Endodermal cell (in vitro differentiated cells): Measurements from ENCODE around the gene CASP9. TPM values are rescaled to one million over a fixed set of nuclear protein-coding genes. Genes with fewer than 3 reads are reported as not detected.
"Not testable (repeated sequence)": the region's sequence is repeated elsewhere in the genome, so short reads cannot be mapped to it uniquely, and the experiment has no call there.

ENCODE experiments used
- DNase-seq: peaks from one replicate; pipeline ENCODE4 v3.0.0-alpha.2; 2017
- H3K27ac ChIP-seq: 2 replicates; pipeline ENCODE4 v1.5.1; 2013; ENCODE audit warnings: mild to moderate bottlenecking, low read depth, low read length, moderate library complexity
- H3K27me3 ChIP-seq: 2 replicates; pipeline ENCODE4 v1.6.1; 2013; ENCODE audit warnings: mild to moderate bottlenecking, low read length, moderate library complexity; ENCODE audit not compliant: insufficient read depth, control insufficient read depth, poor library complexity, severe bottlenecking
- H3K36me3 ChIP-seq: 2 replicates; pipeline ENCODE4 v1.7.0; 2013; ENCODE audit warnings: mild to moderate bottlenecking, low read length, moderate library complexity; ENCODE audit not compliant: control insufficient read depth, insufficient read depth
- H3K4me1 ChIP-seq: one replicate; pipeline ENCODE4 v1.7.0; 2013; ENCODE audit warnings: low read length; ENCODE audit not compliant: control insufficient read depth, insufficient read depth
- H3K4me3 ChIP-seq: 2 replicates; pipeline ENCODE4 v1.5.1; 2013; ENCODE audit warnings: mild to moderate bottlenecking, low read length, moderate library complexity
- H3K9ac ChIP-seq: 2 replicates; pipeline ENCODE4 v1.6.1; 2013; ENCODE audit warnings: mild to moderate bottlenecking, low read length, moderate library complexity; ENCODE audit not compliant: poor library complexity, severe bottlenecking; ENCODE audit errors: extremely low read depth
- H3K9me3 ChIP-seq: 2 replicates; pipeline ENCODE4 v1.6.1; 2013; ENCODE audit warnings: mild to moderate bottlenecking, low read length, moderate library complexity; ENCODE audit not compliant: control insufficient read depth
- H3K27ac Mint-ChIP-seq: 2 replicates; pipeline ENCODE4 v1.8.0; 2020; ENCODE audit warnings: mixed read lengths
- H3K27me3 Mint-ChIP-seq: 2 replicates; pipeline ENCODE4 v1.8.0; 2021; ENCODE audit warnings: mild to moderate bottlenecking, mixed read lengths; ENCODE audit not compliant: insufficient read depth
- H3K36me3 Mint-ChIP-seq: 2 replicates; pipeline ENCODE4 v1.8.0; 2020; ENCODE audit warnings: low read depth, mixed read lengths
- H3K4me1 Mint-ChIP-seq: 2 replicates; pipeline ENCODE4 v1.8.0; 2020; ENCODE audit warnings: mixed read lengths
- H3K4me3 Mint-ChIP-seq: 2 replicates; pipeline ENCODE4 v1.8.0; 2020; ENCODE audit warnings: mild to moderate bottlenecking, moderate library complexity, mixed read lengths
- H3K9me3 Mint-ChIP-seq: 2 replicates; pipeline ENCODE4 v1.8.0; 2020; ENCODE audit warnings: mild to moderate bottlenecking, mixed read lengths
- WGBS, 2 experiments: methylation state at CpG; one replicate each; pipeline versions ENCODE4 v1.1.5 to v1.1.7; 2013; ENCODE audit warnings: missing lambda C conversion rate in 2 of 2, mixed read lengths in 1 of 2; ENCODE audit not compliant: insufficient coverage in 1 of 2, insufficient read length in 1 of 2; 5-methylcytosine and 5-hydroxymethylcytosine counted together
- total RNA-seq, 2 donors: library from RNA; stranded (reverse); fragmentation: NEBNext Ultra II Directional in 1 of 2; extraction: Animal tissue kit (Norgen Biotek cat#: 25700) in 1 of 2; gene quantifications; 2 replicates in 1 of 2; 3 replicates in 1 of 2; pipeline ENCODE4 v1.2.1, GENCODE V29; 2021
- TF ChIP-seq, protein P1 (sequence below): fragments of 200-600 bp; sonication (generic); conservative IDR thresholded peaks from 2 replicates; pipeline ENCODE4 v1.5.0; 2021; ENCODE audit warnings: antibody characterized with exemption, mild to moderate bottlenecking

Gene CASP9
- total RNA-seq, 2 donors from 2014 or later = 15.5 to 16.1 TPM

DNA sequence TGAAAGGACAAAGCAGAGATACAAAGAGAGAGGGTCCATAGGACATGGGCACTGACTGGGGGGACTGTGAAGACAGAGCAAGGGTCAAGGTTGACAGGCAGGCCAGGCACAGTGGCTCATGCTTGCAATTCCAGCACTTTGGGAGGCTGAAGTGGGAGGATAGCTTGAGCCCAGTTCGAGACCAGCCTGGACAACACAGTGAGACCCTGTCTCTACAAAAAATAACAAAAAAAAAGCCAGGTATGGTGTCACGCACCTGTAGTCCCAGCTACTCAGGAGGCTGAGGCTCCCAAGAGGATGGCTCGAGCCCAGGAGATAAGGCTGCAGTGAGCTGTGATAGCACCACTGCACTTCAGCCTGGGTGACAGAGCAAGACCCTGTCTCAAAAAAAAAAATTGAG, 4.4 kb downstream of the CASP9 start:
- H3K4me1 ChIP-seq = no peaks in the 10 kb centered on the region
- Mint-ChIP-seq H3K4me1 (peaks cover 13% of the 10 kb centered on the region), H3K27ac (no peak overlapping the region), H3K9me3 (no peaks in the 10 kb centered on the region), H3K36me3 (peaks cover 15% of the 10 kb centered on the region), H3K27me3 (no peaks in the 10 kb centered on the region), H3K4me3 (no peak overlapping the region)
- no peak overlapping the region for H3K9ac ChIP-seq
- peaks cover 13% of the 10 kb centered on the region for H3K36me3 ChIP-seq
- no peak overlapping the region for H3K4me3 ChIP-seq
- WGBS, 2 experiments = 93 to 100% methylated on average over 1 to 3 of the region's 3 CpGs
- TF ChIP-seq, protein P1, sequence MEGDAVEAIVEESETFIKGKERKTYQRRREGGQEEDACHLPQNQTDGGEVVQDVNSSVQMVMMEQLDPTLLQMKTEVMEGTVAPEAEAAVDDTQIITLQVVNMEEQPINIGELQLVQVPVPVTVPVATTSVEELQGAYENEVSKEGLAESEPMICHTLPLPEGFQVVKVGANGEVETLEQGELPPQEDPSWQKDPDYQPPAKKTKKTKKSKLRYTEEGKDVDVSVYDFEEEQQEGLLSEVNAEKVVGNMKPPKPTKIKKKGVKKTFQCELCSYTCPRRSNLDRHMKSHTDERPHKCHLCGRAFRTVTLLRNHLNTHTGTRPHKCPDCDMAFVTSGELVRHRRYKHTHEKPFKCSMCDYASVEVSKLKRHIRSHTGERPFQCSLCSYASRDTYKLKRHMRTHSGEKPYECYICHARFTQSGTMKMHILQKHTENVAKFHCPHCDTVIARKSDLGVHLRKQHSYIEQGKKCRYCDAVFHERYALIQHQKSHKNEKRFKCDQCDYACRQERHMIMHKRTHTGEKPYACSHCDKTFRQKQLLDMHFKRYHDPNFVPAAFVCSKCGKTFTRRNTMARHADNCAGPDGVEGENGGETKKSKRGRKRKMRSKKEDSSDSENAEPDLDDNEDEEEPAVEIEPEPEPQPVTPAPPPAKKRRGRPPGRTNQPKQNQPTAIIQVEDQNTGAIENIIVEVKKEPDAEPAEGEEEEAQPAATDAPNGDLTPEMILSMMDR = no peak
- no peaks in the 10 kb centered on the region for H3K9me3 ChIP-seq
- no peaks in the 10 kb centered on the region for H3K27me3 ChIP-seq
- no peak overlapping the region for H3K27ac ChIP-seq
- peak; percentile 33 for DNase-seq

DNA sequence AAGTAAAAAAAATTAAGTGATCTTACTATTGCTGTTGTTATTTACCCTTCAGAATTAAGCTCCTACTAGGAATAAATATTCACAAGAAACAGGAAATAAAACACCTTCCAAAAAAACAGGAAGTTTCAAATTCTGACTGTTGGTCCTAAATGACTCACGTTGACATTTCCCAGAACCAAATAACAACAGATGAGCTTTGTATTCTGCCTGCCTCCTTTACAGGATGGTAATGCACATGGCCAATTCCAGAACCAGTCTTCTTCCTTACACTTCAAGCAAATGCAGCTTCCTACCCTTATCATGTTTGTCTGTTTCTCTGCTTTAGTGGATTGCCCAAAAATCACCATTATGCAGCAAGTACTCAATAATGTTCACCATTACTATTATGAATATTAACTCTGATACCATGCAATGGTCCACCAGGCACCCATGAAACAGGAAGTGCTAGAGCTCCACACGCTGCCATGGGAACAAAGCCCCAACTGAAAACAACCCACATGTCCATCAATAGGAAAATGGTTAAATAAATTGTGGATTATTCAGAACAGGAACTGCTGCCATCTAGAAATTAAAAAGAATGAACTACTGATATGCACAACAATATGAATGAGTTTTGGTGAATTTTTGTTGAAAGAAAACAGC, 8.9 kb downstream of the CASP9 start:
- Histone ChIP-seq H3K4me3 (no peak overlapping the region), H3K9ac (no peak overlapping the region), H3K4me1 (no peaks in the 10 kb centered on the region), H3K9me3 (no peaks in the 10 kb centered on the region), H3K27ac (no peak overlapping the region), H3K27me3 (no peaks in the 10 kb centered on the region), H3K36me3 (peaks cover 13% of the 10 kb centered on the region)
- H3K27ac Mint-ChIP-seq = no peak overlapping the region
- H3K27me3 Mint-ChIP-seq = no peaks in the 10 kb centered on the region
- no peaks in the 10 kb centered on the region for H3K4me1 Mint-ChIP-seq
- H3K9me3 Mint-ChIP-seq = no peaks in the 10 kb centered on the region
- WGBS, 2 experiments = 91 to 100% methylated on average over 1 to 2 of the region's 2 CpGs
- TF ChIP-seq, protein P1 = no peak
- H3K36me3 Mint-ChIP-seq = peaks cover 25% of the 10 kb centered on the region
- DNase-seq = peak; percentile 1
- no peak overlapping the region for H3K4me3 Mint-ChIP-seq

DNA sequence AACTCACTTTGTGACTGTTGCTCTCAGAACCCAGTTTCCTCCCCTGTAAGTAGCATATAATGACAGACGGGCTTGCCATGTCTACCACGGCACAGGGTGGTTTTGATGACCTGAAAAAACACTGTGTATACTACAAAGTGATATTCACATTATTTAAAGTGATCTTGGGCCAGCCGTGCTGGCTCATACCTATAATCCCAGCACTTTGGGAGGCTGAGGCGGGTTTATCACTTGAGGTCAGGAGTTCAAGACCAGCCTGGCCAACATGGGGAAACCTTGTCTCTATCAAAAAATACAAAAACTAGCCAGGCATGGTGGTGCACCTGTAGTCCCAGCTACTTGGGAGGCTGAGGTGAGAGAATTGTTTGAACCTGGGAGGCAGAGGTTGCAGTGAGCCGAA, 9.5 kb downstream of the CASP9 start:
- H3K4me3 Mint-ChIP-seq, H3K27me3 ChIP-seq, H3K9me3 Mint-ChIP-seq, H3K27me3 Mint-ChIP-seq, H3K9me3 ChIP-seq, H3K4me3 ChIP-seq, H3K4me1 ChIP-seq, H3K9ac ChIP-seq, H3K27ac ChIP-seq, DNase-seq, H3K4me1 Mint-ChIP-seq, H3K27ac Mint-ChIP-seq: not testable (repeated sequence)
- peaks cover 13% of the 10 kb centered on the region for H3K36me3 ChIP-seq
- WGBS, 2 experiments = 94% methylated on average over 5 of the region's 5 CpGs; no CpG with 5 or more reads in 1 of the 2 experiments
- peaks cover 25% of the 10 kb centered on the region for H3K36me3 Mint-ChIP-seq

DNA sequence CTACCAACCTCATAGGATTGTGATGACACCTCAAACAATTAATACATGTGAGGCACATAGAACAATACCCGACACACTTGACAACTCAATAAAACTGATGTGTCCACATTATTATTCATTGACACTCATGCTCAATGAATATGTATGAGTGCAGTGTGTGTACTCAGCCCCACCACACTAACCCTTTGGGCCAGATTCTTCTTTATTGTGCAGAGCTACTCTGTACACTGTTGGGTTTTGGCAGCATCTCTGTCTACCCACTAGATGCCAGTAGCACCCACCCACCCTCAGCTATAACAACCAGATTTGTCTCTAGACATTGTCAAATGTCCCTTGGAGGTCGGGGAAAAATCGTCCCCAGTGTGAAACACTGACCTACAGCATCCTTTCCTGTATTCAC, 10.1 kb downstream of the CASP9 start:
- Mint-ChIP-seq H3K4me3 (no peak overlapping the region), H3K27ac (no peak overlapping the region), H3K9me3 (no peaks in the 10 kb centered on the region), H3K36me3 (peaks cover 22% of the 10 kb centered on the region), H3K4me1 (no peaks in the 10 kb centered on the region), H3K27me3 (no peaks in the 10 kb centered on the region)
- TF ChIP-seq, protein P1 = no peak
- no peaks in the 10 kb centered on the region for H3K4me1 ChIP-seq
- no peak overlapping the region for H3K4me3 ChIP-seq
- H3K9me3 ChIP-seq = no peaks in the 10 kb centered on the region
- peaks cover 13% of the 10 kb centered on the region for H3K36me3 ChIP-seq
- H3K9ac ChIP-seq = no peak overlapping the region
- DNase-seq = no peak
- no peak overlapping the region for H3K27ac ChIP-seq
- WGBS, 2 experiments = 84 to 94% methylated on average over 3 of the region's 3 CpGs
- no peaks in the 10 kb centered on the region for H3K27me3 ChIP-seq
